Stimulated activated naive CD4-positive, alpha-beta T cell (primary cell): ENCODE measurements around the gene MAN1A1.

Experiments
- DNase-seq, 6 experiments: peaks; one replicate each; lab custom pipeline; 2025; lab: John Stamatoyannopoulos, UW

The MAN1A1 gene

GRCh38 chr6:119270545-119270944 lies 79.0 kb downstream of the MAN1A1 start:
- no peak for DNase-seq

- DNase-seq, result no peak
Observed at GRCh38 chr6:119269266-119270103, 80.1 kb downstream of the MAN1A1 start.

GRCh38 chr6:119267126-119267905 lies 82.2 kb downstream of the MAN1A1 start:
- DNase-seq, result peak in 1 of 6 experiments; percentile 5

- no peak for DNase-seq
Observed at GRCh38 chr6:119264854-119265397, 84.6 kb downstream of the MAN1A1 start.

GRCh38 chr6:119262612-119263011 lies 86.9 kb downstream of the MAN1A1 start:
- DNase-seq, result no peak

- no peak for DNase-seq
Observed at GRCh38 chr6:119261944-119262284, 87.6 kb downstream of the MAN1A1 start.

GRCh38 chr6:119259027-119259426 lies 90.5 kb downstream of the MAN1A1 start:
- DNase-seq, result no peak

GRCh38 chr6:119257726-119258125 lies 91.8 kb downstream of the MAN1A1 start:
- no peak for DNase-seq

- DNase-seq, result no peak
Observed at GRCh38 chr6:119256978-119257462, 92.5 kb downstream of the MAN1A1 start.

- DNase-seq, result no peak
Observed at GRCh38 chr6:119256392-119256791, 93.2 kb downstream of the MAN1A1 start.

- peak in 3 of 6 experiments; percentile 2 to 14 (median 3) for DNase-seq
Observed at GRCh38 chr6:119255492-119255891, 94.1 kb downstream of the MAN1A1 start.

GRCh38 chr6:119250036-119250435 lies 99.5 kb downstream of the MAN1A1 start:
- no peak for DNase-seq

GRCh38 chr6:119249319-119249718 lies 100.2 kb downstream of the MAN1A1 start:
- DNase-seq, result no peak

- no peak for DNase-seq
Observed at GRCh38 chr6:119247504-119247903, 102.1 kb downstream of the MAN1A1 start.

GRCh38 chr6:119243657-119244056 lies 105.9 kb downstream of the MAN1A1 start:
- DNase-seq, result no peak

GRCh38 chr6:119243037-119243436 lies 106.5 kb downstream of the MAN1A1 start:
- DNase-seq, result no peak

- DNase-seq, result no peak
Observed at GRCh38 chr6:119241540-119242309, 107.8 kb downstream of the MAN1A1 start.

- DNase-seq, result no peak
Observed at GRCh38 chr6:119241111-119241465, 108.5 kb downstream of the MAN1A1 start.

GRCh38 chr6:119240257-119241110 lies 109.1 kb downstream of the MAN1A1 start:
- DNase-seq, result no peak

GRCh38 chr6:119237177-119237715 lies 112.3 kb downstream of the MAN1A1 start:
- DNase-seq, result no peak

- no peak for DNase-seq
Observed at GRCh38 chr6:119234941-119235340, 114.6 kb downstream of the MAN1A1 start.
